Measurements from ENCODE around the gene PBX2.

PBX2 gene

DNA sequence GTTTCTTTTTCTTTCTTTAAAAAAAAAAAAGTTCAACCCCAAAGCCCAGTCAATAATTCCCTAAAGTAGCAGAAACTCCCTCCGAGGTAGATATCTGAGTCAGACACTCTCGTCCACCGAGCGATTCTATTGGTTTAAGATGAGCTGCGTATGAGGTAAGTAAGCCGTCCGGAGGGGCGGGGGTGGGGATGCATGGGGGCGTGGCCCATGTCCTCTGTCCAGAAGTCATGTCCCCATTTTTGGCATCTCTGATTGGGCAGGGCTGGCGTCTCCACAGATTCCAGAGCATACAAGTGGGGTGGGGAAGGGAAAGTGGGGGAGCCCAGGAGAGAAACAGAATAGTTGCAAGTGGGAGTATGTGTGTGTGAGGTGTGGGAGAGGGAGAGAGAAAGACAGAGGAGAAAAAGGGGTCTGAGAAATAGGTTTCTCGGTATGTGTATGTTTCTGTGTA lies 4.3 kb downstream of the PBX2 start:
- DNase-seq: peak; percentile 95

DNA sequence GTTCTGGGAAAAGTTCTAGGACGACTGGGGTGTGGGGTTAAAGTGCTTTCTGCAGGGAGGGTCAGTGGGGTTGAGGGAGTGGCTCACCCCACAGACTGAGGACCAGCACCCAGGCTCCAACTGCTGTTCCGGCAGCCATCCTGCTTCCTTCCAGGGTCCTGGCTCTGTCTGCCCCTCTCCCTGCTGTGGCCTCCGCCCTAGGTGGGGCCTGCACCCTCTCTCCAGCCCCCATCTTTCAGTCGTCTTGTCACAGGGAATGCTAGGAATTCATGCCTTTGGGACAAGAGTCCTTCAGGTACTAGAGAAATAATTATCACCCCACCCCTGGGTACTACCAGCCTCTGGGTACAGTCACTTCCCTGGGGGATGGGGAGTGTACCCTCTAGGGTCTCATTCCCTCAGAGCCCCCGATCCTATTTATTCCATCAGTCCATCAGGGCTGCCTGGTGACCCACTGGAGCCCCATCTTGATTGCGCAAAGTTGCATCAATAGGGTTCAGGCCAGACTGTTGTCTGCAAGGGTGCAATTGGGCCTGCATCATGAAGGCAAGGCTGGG lies 5.8 kb downstream of the PBX2 start, which contains the start of gene AGER:
AGER (minus strand) TSS at position 170 of the 557 bp plus-strand sequence; CDS start at position 139, 31 bp downstream.
- DNase-seq: no peak

DNA sequence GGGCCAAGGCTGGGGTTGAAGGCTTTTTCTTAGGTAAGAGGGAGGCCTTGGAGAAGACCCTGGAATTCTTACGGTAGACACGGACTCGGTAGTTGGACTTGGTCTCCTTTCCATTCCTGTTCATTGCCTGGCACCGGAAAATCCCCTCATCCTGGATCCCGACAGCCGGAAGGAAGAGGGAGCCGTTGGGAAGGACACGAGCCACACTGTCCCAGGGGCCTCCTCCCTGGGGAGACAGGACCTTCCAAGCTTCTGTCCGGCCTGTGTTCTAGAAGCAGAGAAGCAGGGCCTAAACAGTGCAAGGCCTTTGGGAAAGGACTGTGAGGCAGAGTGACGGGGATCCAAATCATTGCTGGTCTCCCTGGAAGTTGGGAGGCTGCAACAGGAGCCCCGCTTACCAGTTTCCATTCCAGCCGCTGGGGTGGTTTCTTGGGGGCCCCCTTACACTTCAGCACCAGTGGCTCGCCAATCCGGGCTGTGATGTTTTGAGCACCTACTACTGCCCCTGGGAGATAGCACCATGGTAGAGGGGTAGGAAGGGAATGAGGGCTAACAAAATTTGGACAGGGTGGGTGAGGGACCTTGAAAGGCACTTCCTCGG lies 6.4 kb downstream of the PBX2 start:
- DNase-seq: no peak

DNA sequence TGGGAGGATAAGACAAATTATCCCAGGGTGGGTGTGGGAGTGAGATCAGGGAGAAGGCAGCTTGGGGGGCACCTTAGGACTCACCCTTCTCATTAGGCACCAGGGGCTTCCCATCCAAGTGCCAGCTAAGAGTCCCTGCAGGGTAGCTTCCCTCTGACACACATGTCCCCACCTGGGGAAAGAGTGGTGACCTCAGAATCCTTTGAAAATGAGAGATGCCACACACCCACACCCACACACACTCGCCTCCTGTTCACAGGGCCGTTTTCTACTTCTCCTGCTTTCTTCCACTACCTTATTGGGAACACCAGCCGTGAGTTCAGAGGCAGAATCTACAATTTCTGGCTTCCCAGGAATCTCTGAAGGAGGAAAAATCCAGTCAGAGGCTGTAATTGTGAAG lies 7.0 kb downstream of the PBX2 start:
- no peak for DNase-seq

DNA sequence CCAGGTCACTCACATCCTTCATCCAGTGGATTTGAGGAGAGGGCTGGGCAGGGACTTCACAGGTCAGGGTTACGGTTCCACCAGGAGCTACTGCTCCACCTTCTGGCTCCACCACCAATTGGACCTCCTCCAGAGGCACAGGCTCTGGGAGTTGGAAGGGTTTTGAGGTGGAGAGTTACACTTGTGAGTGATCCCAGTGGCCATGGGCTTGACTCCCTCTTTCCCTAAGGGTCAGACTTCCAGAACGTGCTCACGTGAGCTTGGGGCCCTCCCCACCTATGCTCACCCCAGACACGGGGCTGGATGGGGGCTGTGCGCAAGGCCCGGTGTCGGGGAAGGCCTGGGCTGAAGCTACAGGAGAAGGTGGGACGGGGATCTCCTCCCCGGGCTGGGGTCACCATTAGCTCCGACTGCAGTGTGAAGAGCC lies 7.4 kb downstream of the PBX2 start:
- no peak for DNase-seq

DNA sequence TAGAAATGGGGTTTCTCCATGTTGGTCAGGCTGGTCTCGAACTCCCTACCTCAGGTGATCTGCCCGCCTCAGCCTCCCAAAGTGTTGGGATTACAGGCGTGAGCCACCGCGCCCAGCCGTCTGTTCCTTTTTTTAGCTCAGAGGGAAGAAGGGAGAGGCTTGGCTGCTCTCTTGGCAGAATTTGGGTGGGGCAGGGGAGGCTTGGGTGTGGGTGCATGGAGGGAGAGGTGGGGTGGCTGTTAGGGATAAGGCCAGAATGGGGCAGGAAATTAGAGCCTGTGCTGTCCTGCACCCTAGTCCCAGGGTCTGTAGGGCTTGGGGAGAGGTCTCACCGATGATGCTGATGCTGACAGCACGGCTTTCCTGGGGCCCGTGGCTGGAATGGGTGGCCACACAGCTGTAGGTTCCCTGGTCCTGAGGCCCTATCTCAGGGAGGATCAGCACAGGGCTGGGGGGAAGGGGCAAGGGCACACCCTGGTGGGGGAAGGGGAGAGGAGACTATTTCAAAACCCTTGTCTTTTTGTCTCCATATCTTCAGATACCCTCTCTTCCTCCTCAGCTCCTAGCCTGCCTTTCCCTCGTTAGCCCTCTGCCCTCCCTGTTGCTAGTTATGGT lies 8.0 kb downstream of the PBX2 start:
- DNase-seq: peak; percentile 50

DNA sequence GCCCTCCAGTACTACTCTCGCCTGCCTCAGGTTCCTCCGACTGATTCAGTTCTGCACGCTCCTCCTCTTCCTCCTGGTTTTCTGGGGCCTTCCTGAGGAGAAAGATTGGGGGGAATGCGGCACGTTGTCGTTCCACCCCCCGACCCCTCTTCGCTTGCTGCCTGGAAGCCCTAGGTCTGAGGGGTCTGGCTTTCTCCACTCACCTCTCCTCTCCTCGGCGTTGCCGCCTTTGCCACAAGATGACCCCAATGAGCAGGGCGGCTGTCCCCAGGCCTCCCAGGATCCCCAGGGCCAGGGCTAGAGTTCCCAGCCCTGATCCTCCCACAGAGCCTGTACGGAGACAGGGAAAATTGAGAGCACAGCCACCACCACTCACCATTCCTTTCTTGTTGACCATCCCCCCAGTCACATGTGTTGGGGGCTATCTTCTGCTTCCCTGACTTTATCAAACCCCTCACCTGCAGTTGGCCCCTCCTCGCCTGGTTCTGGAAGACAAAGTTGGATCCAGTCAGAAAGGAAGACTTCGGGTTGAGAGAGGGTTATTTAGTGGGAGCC lies 8.8 kb downstream of the PBX2 start:
- no peak for DNase-seq

DNA sequence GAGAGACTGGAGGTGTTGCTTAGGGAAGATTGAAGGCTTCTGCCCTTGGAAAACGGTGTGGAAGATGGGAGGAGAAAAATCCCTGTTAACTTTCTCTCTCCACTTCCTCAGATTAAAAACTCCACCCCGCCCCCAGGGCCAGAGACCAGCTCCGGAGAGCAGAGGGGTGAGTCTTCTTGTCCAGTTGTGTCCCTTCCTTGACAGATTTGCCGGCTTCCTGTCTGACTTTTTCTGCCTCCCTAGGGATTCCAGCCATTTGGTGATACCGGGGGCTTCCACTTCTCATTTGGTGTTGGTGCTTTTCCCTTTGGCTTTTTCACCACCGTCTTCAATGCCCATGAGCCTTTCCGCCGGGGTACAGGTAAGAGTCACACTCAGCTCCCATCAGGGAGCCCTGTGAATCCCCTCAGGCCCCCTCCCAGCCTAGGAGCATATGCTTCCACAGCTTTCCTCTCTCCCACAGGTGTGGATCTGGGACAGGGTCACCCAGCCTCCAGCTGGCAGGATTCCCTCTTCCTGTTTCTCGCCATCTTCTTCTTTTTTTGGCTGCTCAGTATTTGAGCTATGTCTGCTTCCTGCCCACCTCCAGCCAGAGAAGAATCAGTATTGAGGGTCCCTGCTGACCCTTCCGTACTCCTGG lies 10.1 kb downstream of the PBX2 start:
- DNase-seq: no peak

DNA sequence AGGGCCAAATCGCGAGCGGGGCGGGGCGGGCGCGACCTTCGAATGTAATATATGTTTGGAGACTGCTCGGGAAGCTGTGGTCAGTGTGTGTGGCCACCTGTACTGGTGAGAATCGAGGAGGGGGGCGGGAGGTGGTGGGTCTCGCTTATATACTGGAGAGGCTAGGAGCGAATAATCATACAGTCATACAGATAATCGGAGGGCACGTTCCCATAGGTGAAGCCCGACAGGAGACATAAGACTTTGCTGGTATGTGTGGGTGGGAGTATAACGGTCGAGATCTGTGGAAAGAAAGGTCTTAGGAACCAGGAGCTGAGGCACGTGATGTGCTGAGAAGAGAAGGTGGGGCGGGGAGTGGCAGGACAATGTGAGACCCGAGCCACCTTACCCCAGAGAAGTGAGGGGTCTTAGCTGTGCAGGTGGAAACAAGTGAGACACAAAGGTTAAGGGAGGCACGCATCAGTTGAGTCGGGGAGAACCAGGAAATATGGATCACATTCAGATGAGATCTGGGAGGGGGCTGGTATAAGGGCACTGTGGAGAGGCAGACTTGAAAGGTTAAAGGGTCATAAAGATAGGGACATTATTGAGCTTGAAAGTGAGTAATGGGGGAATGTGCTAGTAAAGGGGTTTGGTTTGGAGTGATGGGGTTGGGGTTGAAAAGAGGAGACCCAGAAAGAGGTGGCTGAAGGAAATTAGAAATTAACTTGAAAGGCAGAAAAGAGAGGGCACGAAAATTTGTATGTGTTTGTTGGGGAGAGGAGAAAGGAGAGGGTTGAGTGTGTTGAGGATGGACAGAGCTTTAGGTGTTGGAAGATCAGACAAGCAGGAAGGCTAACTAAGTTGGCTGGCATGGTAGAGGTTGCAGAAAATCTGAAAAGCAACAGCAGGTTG lies 11.2 kb downstream of the PBX2 start:
- DNase-seq: no peak

DNA sequence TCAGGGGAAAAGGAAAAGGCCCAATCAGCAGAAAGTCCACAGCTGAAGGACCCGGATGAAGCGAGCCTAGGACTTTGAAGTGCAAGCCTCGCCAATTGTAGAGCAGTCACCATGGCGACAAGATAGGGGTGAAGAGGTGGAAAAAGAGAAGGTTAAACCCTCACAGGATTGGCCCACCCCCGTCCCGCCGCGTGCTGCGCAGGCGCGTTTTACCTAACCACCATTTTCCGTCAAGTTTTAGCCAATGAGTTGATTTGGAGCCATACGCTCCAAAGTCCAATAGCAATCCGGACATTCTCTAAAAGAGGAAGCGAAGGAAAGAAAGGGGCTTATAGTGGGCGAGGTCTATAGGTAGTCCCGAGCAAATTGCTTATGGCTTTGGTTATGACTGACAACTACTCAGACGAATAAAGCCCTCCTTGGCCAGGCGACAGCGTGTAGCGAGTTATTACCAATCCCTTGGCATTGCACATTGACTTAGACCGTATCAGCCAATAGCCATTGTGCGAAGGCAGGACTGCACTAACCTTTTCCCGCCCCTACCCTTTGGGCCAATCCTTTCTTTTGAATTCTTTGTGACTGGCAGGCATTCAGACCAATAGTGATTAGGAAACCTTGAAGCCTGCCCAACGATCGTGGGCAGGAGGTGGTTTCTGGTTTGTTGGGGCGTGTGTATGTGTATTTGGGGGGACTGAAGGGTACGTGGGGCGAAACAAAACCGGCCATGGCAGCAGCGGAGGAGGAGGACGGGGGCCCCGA lies 12.0 kb downstream of the PBX2 start, which contains the start of gene RNF5:
RNF5 (plus strand) TSS at position 618 of the 759 bp plus-strand sequence; CDS start at position 725, 107 bp downstream.
- DNase-seq: peak; percentile 100

DNA sequence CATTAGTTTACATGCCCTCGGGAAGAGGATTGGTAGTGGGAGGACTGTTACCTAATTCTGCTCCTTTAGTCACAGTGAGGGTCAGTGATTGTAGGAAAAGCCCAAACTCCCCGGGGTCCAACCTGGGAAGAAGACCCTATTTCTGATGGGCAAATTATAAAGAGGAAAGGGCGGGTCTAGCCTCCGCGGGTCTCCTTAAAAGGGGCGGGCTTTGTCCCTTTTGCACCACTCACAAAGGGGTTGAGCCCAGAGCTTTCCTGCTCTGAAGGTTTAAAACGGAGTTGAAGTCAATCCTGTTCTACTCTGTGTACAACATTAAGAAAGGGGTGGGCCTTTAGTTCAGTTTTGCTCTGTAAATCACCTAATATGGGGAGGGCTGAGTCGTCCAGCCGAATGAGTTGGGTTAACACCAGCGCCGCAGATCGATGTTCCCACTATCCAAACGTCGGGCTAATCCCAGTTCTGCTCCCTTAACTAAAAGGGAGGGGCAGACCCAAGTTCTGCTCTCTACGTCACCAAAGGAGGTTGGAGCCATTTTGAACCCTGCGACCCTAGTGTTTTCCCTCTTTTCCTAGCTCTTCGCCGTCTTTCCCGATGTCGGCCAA lies 12.7 kb downstream of the PBX2 start:
- peak; percentile 90 for DNase-seq

DNA sequence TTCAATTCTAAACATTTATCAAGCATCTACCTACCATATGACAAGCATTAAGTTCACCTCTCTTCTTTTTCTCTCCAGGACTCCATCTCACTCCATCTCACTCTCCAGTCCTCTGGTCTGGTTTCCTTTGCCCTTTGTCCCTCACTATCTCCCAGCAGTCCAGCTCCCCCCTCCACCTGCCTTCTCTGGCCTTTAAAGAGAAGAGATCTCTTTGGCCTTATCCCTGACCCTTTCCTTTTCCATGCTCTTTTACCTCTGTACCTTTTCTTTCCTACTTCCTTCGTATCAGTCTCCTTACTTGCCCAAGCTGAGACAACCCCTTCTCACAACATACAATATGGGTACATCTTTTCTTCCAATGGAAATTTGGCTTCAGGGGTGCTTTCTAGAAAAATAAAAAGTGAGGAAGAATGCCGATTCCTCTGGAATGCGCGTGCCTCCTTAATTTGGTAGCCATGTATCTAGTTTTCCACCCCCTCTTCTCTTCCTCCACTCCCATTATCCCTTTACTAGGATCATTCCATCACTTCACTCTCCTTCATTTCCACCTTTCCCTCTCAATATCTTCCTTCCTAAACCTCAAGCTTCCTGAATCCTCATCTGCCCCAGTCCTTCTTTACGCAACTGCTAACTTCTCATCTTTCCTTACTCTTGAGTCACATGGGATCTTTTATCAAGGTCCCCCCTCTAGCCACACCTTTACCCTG lies 13.4 kb downstream of the PBX2 start:
- DNase-seq: peak; percentile 66

DNA sequence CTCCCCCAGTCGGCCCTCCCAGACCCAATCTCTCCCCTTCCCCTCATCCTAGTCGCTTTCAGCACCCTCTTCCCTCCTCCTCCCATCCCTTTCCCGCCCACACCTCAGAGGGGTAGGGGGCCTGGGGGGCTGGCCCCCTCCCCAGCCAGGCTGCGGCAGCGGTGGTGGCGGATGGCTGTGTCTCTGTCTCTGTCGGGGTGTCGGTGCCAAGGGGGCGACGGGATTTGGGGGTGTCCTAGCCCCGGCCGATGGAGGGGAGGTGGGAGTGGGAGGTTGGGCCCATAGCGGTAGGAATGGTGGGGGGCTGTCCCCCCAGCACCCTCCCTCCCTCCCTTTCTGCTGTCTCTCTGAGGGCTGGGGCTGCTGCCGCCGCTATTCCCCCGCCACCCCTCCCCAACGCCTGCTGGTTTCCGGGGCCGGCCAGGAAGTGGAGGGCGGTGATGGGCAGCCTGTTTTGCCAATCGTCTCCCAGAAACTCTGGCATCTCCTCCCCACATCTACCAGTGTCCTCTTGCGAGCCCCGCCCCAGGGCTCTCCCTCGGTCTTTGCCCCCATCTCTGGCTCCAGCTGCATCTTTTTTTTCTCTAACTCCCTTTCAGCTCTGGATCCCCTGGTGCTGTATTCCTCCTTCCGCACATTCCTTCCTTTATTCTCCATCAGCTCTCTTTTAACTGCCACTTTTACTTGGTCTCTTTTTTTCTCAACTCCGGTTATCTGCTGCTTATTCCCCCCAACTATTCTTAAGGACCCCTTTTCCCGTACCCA lies 14.1 kb downstream of the PBX2 start, which contains the start of gene AGPAT1:
AGPAT1 (minus strand) TSS at position 374 of the 765 bp plus-strand sequence. CDS start 4,588 bp downstream, outside the sequence.
- DNase-seq: peak; percentile 98

DNA sequence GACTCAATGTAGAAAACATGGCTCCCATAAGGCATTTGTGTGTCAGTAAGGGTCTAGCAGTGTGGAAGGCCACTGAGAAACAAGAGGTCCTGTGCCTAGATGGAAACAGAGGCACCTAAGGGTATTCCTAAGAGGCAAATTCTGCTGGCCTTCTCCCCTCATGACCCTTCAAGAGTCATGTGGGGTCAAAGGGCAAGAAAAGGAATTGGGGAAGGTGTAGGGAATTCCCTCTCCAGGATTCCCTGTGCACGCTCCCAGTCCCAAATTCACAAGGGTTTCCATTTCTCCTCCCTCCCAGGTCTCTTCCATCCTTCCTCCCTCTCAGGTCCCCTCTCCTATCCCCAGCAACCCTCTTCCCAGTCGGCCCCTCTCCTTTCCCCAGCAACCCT lies 14.7 kb downstream of the PBX2 start:
- no peak for DNase-seq

DNA sequence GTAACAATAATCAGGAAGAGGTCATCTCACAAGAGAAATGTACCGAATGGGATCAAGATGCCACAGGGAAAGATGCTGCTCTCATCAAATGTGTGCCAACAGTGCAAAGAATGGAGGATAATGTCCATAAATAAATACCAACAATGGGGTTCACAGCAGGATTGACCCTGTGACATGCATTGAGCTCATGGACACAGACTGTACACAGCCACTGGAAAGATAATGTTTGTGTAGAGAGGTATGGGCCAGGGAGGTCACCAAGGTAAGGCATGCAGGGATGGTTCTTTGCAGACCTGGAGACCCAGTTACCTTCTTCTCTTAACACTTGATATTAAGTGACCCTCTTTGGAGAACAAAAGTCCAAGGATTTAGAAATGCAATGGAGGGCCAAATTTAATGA lies 15.6 kb downstream of the PBX2 start:
- DNase-seq: no peak

DNA sequence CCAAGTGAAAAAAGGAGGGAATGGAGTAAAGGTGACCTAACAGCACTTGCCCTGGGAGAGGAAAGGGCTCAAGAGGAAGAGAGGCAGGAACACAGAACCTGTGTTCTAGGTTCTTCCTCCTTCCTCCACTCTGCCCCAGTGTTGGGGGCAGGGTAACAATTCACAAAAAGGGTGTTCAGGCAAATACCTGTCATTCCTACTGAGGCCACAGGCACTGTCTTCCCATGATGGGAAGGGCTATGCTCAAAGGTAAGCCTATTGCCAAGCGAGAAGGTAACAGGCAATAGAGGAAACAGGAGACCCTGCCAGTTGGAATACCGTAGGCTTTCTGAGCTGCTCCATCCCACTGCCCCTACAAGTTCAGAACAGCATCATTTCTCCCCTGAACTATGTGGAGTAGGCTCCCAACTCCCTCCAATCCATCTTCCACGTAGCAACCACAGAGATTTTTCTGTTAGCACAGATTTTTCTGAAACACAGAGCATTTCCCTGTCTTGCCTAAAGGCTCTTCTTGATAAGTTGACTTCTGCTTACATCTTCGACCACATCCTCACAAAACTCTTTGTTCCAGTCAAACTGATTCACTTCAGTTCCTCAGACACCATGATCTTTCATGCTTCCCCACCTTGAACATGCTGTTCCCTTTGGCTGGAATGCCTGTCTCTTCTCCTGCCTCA lies 16.8 kb downstream of the PBX2 start:
- DNase-seq: peak; percentile 35

DNA sequence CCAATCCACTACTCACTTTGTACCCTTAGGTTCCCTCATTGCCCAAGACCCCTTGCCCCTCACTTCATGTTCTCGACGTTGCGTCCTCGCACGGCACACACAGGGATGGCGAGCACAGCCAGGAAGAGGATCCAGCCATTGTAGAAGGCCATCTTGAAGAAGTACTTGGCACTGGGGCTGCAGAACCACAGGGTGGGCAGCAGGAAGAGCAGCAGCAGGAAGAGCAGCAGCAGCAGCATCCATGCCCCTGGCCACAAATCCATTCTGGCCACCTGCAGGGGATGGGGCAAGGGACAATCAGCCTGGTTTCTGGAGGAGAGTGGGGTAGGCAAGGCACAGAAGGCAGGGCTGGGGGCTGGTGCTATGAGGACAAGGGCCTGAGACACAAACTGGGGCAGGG lies 18.8 kb downstream of the PBX2 start:
- no peak for DNase-seq

DNA sequence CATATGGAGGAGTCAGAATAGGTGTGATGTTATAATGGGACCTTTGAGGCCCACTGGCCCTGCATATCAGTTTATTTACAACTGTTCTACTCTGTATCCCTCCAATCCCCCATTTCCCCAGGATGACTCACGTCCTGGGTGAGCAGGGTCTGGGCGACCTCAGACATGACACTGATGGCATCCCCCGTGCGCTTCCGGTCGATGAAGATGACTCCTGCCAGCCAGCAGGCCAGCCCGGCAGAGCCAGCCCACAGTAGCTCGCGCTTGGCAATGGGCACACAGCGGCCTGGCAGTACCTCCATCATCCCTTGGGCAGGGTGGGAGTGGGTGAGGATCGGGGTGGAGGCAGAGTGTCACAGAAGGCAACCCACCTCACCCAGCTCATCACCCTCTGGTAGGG lies 19.7 kb downstream of the PBX2 start:
- no peak for DNase-seq
